Head of caudate nucleus (tissue), 42 donors: ENCODE measurements around the gene KCNK16.
A peak's percentile ranks its signal among the peaks of the same experiment; 100 is the strongest.

Source experiments
- DNase-seq, 42 donors: peaks; one replicate each; pipeline versions ENCODE4 v3.0.0 to v3.0.0-alpha.2; 2020 to 2021; ENCODE audit warnings: mixed read lengths in 7 of 42
- intact Hi-C: fragments of 100-400 bp; cut with DNase I; formaldehyde crosslinking; loops from one replicate; pipeline ENCODE4 v1.15.0; 2022

Gene KCNK16

GRCh38 chr6:39314273-39314795 lies 8.2 kb downstream of the KCNK16 start, which contains the start of gene KCNK17:
Gene KCNK17 (minus strand): TSS chr6:39314419. CDS start chr6:39314320, 99 bp downstream.
- no peak for DNase-seq
- intact Hi-C loops: no loop called here

- intact Hi-C loops: no loop called here
- no peak for DNase-seq
Observed at GRCh38 chr6:39313526-39314272, 8.8 kb downstream of the KCNK16 start.

GRCh38 chr6:39312912-39313525 lies 9.5 kb downstream of the KCNK16 start:
- DNase-seq: peak in 4 of 42 donors; percentile 6 to 15 (median 12)
- intact Hi-C loops: no loop called here

- intact Hi-C loops: no loop called here
- no peak for DNase-seq
Observed at GRCh38 chr6:39310542-39310941, 12.0 kb downstream of the KCNK16 start.

GRCh38 chr6:39309942-39310531 lies 12.5 kb downstream of the KCNK16 start:
- peak; percentile 61 to 88 (median 76) for DNase-seq
- intact Hi-C loops: loop anchor here (10.0 kb wide), 1 partner anchor 335 kb away; no protein-coding TSS in a partner anchor

GRCh38 chr6:39307462-39307861 lies 15.0 kb downstream of the KCNK16 start:
- DNase-seq: no peak
- intact Hi-C loops: loop anchor here (10.0 kb wide), 1 partner anchor 333 kb away; no protein-coding TSS in a partner anchor

- intact Hi-C loops: loop anchor here (5.0 to 10.0 kb wide), 2 partner anchors 330 to 433 kb away; no protein-coding TSS in a partner anchor
Observed at GRCh38 chr6:39304951-39305350, 17.6 kb downstream of the KCNK16 start.

GRCh38 chr6:39303425-39304153 lies 18.9 kb downstream of the KCNK16 start:
- DNase-seq: no peak
- intact Hi-C loops: loop anchor here (2.0 to 10.0 kb wide), 3 partner anchors 137 to 431 kb away; no protein-coding TSS in a partner anchor

More at GRCh38 chr6:39304951-39305350, 17.6 kb downstream of the KCNK16 start:
- DNase-seq: no peak

GRCh38 chr6:39302669-39303424 lies 19.7 kb downstream of the KCNK16 start:
- peak; percentile 71 to 92 (median 83) for DNase-seq
- intact Hi-C loops: loop anchor here (2.0 to 10.0 kb wide), 3 partner anchors 136 to 431 kb away; no protein-coding TSS in a partner anchor

- intact Hi-C loops: loop anchor here (2.0 to 10.0 kb wide), 3 partner anchors 135 to 430 kb away; no protein-coding TSS in a partner anchor
Observed at GRCh38 chr6:39302011-39302410, 20.5 kb downstream of the KCNK16 start.

GRCh38 chr6:39301606-39302005 lies 20.9 kb downstream of the KCNK16 start:
- intact Hi-C loops: loop anchor here (2.0 to 10.0 kb wide), 3 partner anchors 135 to 429 kb away; no protein-coding TSS in a partner anchor
- no peak for DNase-seq

More at GRCh38 chr6:39302011-39302410, 20.5 kb downstream of the KCNK16 start:
- DNase-seq: no peak

- peak in 11 of 42 donors; percentile 10 to 60 (median 23) for DNase-seq
- intact Hi-C loops: loop anchor here (5.0 to 10.0 kb wide), 2 partner anchors 326 to 428 kb away; no protein-coding TSS in a partner anchor
Observed at GRCh38 chr6:39300739-39301138, 21.8 kb downstream of the KCNK16 start.

GRCh38 chr6:39298061-39298460 lies 24.4 kb downstream of the KCNK16 start:
- no peak for DNase-seq
- intact Hi-C loops: no loop called here

- DNase-seq: no peak
- intact Hi-C loops: no loop called here
Observed at GRCh38 chr6:39296745-39297640, 25.5 kb downstream of the KCNK16 start.

GRCh38 chr6:39295611-39296011 lies 26.9 kb downstream of the KCNK16 start:
- intact Hi-C loops: no loop called here
- no peak for DNase-seq

- intact Hi-C loops: no loop called here
Observed at GRCh38 chr6:39294899-39295298, 27.6 kb downstream of the KCNK16 start.

GRCh38 chr6:39294133-39294532 lies 28.4 kb downstream of the KCNK16 start:
- intact Hi-C loops: no loop called here
- DNase-seq: no peak

More at GRCh38 chr6:39294899-39295298, 27.6 kb downstream of the KCNK16 start:
- no peak for DNase-seq
